D721Med (cell line): ENCODE measurements around the gene OXSR1.

Source experiments
- DNase-seq: peaks from one replicate; pipeline ENCODE4 v3.0.0; 2011; ENCODE audit warnings: low spot score; ENCODE audit not compliant: insufficient read length
- FAIRE-seq: peaks from 2 replicates; lab custom pipeline; 2011; peaks lifted over from hg19 to GRCh38; lab: Jason Lieb, UNC
- CTCF ChIP-seq: IDR thresholded peaks from 2 replicates; pipeline ENCODE4 v1.5.1; 2012; ENCODE audit warnings: mild to moderate bottlenecking, control low read depth; ENCODE audit not compliant: insufficient read depth; ENCODE audit errors: missing control alignments

The OXSR1 gene

GRCh38 chr3:38148311-38148882 lies 16.9 kb upstream of the OXSR1 start:
- FAIRE-seq (no peak), DNase-seq (no peak)
- TF ChIP-seq CTCF: no peak

- FAIRE-seq (no peak), DNase-seq (no peak)
- TF ChIP-seq CTCF: no peak
These were observed 15.6 kb upstream of the OXSR1 start for GRCh38 chr3:38149708-38150107.

DNA sequence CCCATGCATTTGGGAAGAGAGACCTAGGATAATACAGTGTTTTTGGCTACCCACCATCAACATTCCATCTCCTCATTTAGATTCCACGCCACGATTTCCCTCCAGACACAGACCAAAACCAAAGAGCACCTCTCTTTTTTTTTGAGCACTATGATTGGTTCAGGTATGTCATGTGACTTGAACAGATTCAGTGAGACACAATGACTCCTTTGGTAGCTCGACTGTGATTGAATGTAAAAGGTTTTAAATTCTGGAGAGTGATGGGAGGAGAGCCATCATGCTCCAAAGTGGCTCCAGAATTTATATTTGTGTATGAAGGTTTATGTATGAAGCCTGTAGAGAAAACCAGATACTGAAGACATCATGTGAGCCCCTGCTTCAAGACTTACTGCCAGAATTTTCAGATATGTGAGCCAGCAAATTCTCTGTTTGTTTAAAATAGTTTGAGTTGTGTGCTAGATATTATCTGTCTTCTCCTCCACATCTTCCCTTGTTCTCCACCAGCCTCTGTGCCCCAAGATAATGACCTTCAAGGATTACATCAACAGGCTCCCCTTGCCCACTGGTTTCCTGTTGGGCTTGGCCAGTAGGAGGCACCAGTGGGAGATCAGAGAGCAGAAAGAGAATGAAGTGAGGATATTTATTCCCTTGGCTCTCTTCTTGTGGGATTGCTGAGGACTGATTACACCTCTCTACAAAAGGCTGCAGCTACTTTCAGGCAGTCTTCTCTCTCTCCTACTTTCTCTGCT lies 14.4 kb upstream of the OXSR1 start:
- DNase-seq (no peak), FAIRE-seq (no peak)
- no peak for TF ChIP-seq CTCF

- no peak for TF ChIP-seq CTCF
- FAIRE-seq (no peak), DNase-seq (no peak)
These were observed 13.6 kb upstream of the OXSR1 start for GRCh38 chr3:38151667-38152265.

GRCh38 chr3:38152609-38153008 lies 12.7 kb upstream of the OXSR1 start:
- FAIRE-seq: no peak
- DNase-seq: no peak
- no peak for TF ChIP-seq CTCF

- no peak for TF ChIP-seq CTCF
- FAIRE-seq (no peak), DNase-seq (no peak)
These were observed 12.1 kb upstream of the OXSR1 start for GRCh38 chr3:38153221-38153620.
